Parathyroid adenoma (tissue), 2 donors: ENCODE results near the gene CCDC183.
"Not testable (repeated sequence)": the region's sequence is repeated elsewhere in the genome, so short reads cannot be mapped to it uniquely, and the experiment has no call there.

Experiments used
- H2AFZ ChIP-seq: fragments of 300-600 bp; sonication (generic); one replicate; pipeline ENCODE4 v1.7.0; 2017; ENCODE audit warnings: antibody characterized with exemption, mild to moderate bottlenecking
- H3K27ac ChIP-seq: fragments of 300-600 bp; sonication (generic); one replicate; pipeline ENCODE4 v1.7.0; 2017
- H3K27me3 ChIP-seq: fragments of 300-600 bp; sonication (generic); one replicate; pipeline ENCODE4 v1.7.0; 2017; ENCODE audit warnings: low read length; ENCODE audit not compliant: control insufficient read depth, insufficient read depth
- H3K36me3 ChIP-seq: fragments of 300-600 bp; sonication (generic); one replicate; pipeline ENCODE4 v1.7.0; 2017; ENCODE audit warnings: low read length; ENCODE audit not compliant: control insufficient read depth, insufficient read depth
- H3K4me1 ChIP-seq: fragments of 300-600 bp; sonication (generic); one replicate; pipeline ENCODE4 v1.7.0; 2017; ENCODE audit warnings: control low read depth
- H3K4me2 ChIP-seq: fragments of 300-600 bp; sonication (generic); one replicate; pipeline ENCODE4 v1.7.0; 2017; ENCODE audit warnings: low read length
- H3K4me3 ChIP-seq: fragments of 300-600 bp; sonication (generic); one replicate; pipeline ENCODE4 v1.7.0; 2017; ENCODE audit warnings: low read depth, low read length
- H3K79me2 ChIP-seq: fragments of 300-600 bp; sonication (generic); one replicate; pipeline ENCODE4 v1.7.0; 2017; ENCODE audit warnings: control low read depth
- H3K9ac ChIP-seq: fragments of 300-600 bp; sonication (generic); one replicate; pipeline ENCODE4 v1.7.0; 2017; ENCODE audit warnings: mild to moderate bottlenecking
- H3K9me3 ChIP-seq: fragments of 300-600 bp; sonication (generic); one replicate; pipeline ENCODE4 v1.7.0; 2017; ENCODE audit warnings: low read length; ENCODE audit not compliant: control insufficient read depth
- TF ChIP-seq, protein P1 (sequence below): fragments of 300-600 bp; sonication (generic); IDR thresholded peaks from one replicate; pipeline ENCODE4 v1.7.0; 2017; ENCODE audit warnings: antibody characterized with exemption, mild to moderate bottlenecking
- donor health status: primary hyperparathyroidism.

CCDC183 gene

DNA sequence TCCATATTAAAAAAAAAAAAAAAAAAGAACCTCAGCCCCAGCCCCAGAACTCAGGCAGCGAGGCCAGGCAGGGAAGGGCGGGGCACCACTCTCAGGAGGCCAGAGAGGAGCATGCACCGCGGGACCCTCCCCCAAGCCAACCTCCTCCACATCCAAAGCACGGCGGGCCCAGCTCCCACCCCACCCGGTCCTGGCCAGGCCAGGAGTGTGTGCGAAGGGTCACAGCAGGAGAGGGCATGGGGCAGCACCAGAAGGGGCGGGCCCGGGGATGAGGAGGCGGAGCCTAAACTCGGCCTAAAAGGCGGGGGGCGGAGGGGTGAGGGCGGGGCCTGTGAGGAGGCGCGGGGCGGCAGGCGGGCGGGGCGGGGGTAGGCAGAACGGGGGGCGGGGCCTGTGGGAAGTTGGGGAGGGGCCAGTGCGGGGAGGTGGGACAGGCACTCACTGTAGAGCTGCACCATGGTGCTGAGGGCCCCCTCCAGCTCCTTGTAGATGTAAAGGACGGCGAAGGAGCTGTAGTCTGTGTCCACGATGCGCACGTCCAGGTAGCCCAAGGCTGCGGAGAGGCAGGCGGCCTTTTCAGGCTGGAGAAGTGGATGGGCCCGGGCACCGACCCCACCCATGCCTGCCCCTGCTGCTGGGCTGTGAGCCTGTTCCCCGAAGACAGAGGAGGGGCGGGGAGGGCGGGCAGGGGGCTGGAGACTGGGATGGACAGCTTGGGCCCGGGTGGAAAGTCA lies 33.1 kb upstream of the CCDC183 start:
- H3K9me3 ChIP-seq, result no peaks in the 10 kb centered on the region
- H3K27me3 ChIP-seq, result no peaks in the 10 kb centered on the region
- no peaks in the 10 kb centered on the region for H3K4me1 ChIP-seq
- no peak overlapping the region for H3K9ac ChIP-seq
- TF ChIP-seq, protein P1, sequence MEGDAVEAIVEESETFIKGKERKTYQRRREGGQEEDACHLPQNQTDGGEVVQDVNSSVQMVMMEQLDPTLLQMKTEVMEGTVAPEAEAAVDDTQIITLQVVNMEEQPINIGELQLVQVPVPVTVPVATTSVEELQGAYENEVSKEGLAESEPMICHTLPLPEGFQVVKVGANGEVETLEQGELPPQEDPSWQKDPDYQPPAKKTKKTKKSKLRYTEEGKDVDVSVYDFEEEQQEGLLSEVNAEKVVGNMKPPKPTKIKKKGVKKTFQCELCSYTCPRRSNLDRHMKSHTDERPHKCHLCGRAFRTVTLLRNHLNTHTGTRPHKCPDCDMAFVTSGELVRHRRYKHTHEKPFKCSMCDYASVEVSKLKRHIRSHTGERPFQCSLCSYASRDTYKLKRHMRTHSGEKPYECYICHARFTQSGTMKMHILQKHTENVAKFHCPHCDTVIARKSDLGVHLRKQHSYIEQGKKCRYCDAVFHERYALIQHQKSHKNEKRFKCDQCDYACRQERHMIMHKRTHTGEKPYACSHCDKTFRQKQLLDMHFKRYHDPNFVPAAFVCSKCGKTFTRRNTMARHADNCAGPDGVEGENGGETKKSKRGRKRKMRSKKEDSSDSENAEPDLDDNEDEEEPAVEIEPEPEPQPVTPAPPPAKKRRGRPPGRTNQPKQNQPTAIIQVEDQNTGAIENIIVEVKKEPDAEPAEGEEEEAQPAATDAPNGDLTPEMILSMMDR, result no peak
- no peaks in the 10 kb centered on the region for H3K36me3 ChIP-seq
- no peak overlapping the region for H3K4me3 ChIP-seq
- no peak overlapping the region for H3K4me2 ChIP-seq
- H3K79me2 ChIP-seq, result no peaks in the 10 kb centered on the region
- H2AFZ ChIP-seq, result no peak overlapping the region
- H3K27ac ChIP-seq, result no peak overlapping the region

DNA sequence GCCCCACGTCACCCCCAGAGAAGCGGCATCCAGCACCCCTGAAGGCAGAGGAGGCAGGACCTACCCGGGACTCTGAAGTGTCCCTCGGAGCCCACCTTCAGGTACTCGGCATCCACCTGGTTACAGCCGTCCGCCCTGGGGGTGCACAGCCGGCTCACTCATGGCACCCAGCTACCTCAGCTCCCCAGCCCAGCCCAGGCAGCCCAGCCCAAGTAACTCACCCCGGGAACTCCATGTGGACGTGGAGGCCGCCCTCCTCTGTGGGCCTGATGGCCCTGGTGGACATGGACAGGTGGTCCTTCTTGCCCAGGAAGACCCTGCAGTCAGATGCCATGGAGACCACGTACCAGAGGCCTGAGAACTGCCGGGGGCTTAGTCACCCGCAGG lies 32.5 kb upstream of the CCDC183 start:
- Histone ChIP-seq H3K4me2 (no peak overlapping the region), H3K4me3 (no peak overlapping the region), H3K79me2 (no peaks in the 10 kb centered on the region), H3K36me3 (no peaks in the 10 kb centered on the region), H3K4me1 (no peaks in the 10 kb centered on the region), H2AFZ (no peak overlapping the region), H3K27ac (no peak overlapping the region), H3K9ac (no peak overlapping the region), H3K27me3 (no peaks in the 10 kb centered on the region), H3K9me3 (no peaks in the 10 kb centered on the region)
- TF ChIP-seq, protein P1, result no peak

DNA sequence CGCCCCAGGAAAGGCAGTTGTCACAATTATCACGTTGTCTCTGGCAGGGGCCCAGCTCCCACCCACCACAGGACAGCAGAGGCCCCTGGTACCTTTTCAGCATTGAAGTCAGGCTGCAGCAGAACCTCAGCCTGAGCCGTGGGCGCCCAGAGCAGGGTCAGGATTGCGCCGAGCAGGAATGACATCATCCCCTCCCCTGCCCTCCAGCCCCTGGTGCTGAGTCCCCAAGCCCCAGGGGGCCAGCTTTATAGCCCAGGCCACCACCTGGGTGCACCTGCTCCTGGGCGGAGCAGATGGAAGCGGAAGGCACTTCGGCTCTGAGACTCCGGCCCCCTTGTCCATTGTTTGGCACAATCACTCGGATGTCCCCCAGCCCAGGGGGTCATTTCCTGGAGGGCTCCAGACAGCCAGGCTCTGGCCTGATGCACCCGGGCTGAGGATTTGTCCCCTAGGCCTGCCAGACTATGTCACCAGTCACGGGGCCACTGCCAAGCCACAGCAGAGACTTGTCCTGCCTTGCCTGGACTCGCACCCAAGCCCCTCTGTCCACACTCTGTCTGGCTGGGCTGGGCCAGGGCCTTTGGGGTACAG lies 31.7 kb upstream of the CCDC183 start, which contains the start of gene LCN15:
TSS of gene LCN15 (minus strand) at position 218 of the 591 bp plus-strand sequence. CDS start at position 188, 30 bp downstream.
- Histone ChIP-seq H3K27me3 (no peaks in the 10 kb centered on the region), H3K4me3 (no peak within 1 kb of the TSS), H3K36me3 (no peaks in the 10 kb centered on the region), H3K4me1 (no peaks in the 10 kb centered on the region), H3K4me2 (no peak within 1 kb of the TSS), H3K9ac (no peak within 1 kb of the TSS), H3K9me3 (no peaks in the 10 kb centered on the region), H2AFZ (no peak within 1 kb of the TSS), H3K27ac (no peak within 1 kb of the TSS), H3K79me2 (no peaks in the 10 kb centered on the region)
- TF ChIP-seq, protein P1, result no peak

DNA sequence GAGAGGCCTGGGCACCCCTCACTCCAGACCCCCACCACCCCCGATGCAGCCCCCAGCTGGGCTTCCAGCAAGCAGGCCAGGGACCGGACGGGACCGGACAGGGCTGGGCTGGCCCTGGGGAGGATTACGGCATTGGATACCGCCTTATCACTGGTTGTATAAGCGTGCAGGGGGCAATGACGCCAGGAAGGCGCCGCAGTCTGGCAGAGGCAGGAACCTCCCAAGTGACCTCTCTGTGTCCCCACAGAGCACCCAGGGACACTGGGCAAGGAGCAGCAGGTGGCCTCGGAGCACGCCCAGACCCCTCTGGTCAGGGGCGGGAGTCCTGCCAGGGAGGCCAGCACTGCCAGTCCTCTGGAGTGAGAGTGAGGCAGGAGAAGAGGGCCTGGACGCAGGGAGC lies 31.1 kb upstream of the CCDC183 start:
- Histone ChIP-seq H3K79me2 (no peaks in the 10 kb centered on the region), H3K36me3 (no peaks in the 10 kb centered on the region), H3K4me2 (no peak overlapping the region), H3K4me1 (no peaks in the 10 kb centered on the region), H3K27me3 (no peaks in the 10 kb centered on the region), H3K27ac (no peak overlapping the region), H3K9me3 (no peaks in the 10 kb centered on the region), H2AFZ (no peak overlapping the region), H3K9ac (no peak overlapping the region), H3K4me3 (no peak overlapping the region)
- TF ChIP-seq, protein P1, result no peak

DNA sequence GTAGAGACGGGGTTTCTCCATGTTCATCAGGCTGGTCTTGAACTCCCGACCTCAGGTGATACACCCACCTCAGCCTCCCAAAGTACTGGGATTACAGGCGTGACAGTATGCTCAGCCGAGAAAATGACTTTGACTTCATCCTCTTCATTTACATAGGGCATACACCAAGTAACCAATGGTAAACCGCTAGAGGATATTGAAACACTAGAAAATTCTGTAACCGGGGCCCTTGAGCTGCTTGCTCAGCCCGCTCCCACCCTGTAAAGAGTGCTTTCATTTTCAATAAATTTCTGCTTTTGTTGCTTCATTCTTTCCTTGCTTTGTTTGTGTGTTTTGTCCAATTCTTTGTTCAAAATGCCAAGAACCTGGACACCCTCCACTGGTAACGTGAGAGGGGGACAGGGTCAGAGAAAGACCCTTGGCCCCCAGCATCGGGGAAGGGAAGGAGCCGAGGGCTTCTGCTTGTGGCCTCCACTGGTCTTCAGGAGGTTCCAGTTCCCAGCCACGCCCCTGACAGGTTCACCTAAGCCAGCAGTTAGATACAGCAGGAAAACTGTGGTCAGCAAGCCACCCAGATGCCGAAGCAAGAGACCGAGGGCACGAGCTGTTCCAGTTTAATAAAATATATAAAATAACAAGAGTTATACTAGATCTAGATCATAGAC lies 30.3 kb upstream of the CCDC183 start:
- not testable (repeated sequence) for H3K9ac ChIP-seq, H3K9me3 ChIP-seq, H2AFZ ChIP-seq, H3K4me2 ChIP-seq, H3K36me3 ChIP-seq, H3K79me2 ChIP-seq, H3K27ac ChIP-seq, H3K4me3 ChIP-seq, H3K27me3 ChIP-seq, H3K4me1 ChIP-seq
